ENCODE results near the gene ZNF488. TPM values are rescaled to one million over a fixed set of nuclear protein-coding genes. Genes with fewer than 3 reads are reported as not detected.
"Not testable (repeated sequence)": the region's sequence is repeated elsewhere in the genome, so short reads cannot be mapped to it uniquely, and the experiment has no call there.

The ZNF488 gene
- total RNA-seq, 1 donor from 2014 or later = under 0.01 TPM

GRCh38 chr10:47420305-47421056 lies 36.4 kb upstream of the ZNF488 start:
- Histone ChIP-seq H3K36me3 (ENCODE audit: control insufficient read depth, insufficient read depth, low read length) (no peaks in the 10 kb centered on the region), H3K4me3 (ENCODE audit: low read depth, low read length) (no peak overlapping the region), H3K27me3 (ENCODE audit: control insufficient read depth, insufficient read depth, low read length) (no peaks in the 10 kb centered on the region)
- no peak for FAIRE-seq
- no peak for TF ChIP-seq CTCF (IDR thresholded peaks at IDR 0.05; ENCODE audit: insufficient read depth, low read length, severe bottlenecking)
- DNase-seq (ENCODE audit: low read depth) = no peak

GRCh38 chr10:47419421-47419820 lies 35.3 kb upstream of the ZNF488 start:
- no peaks in the 10 kb centered on the region for H3K27me3 ChIP-seq (ENCODE audit: control insufficient read depth, insufficient read depth, low read length)
- FAIRE-seq = no peak
- no peak for TF ChIP-seq CTCF (IDR thresholded peaks at IDR 0.05; ENCODE audit: insufficient read depth, low read length, severe bottlenecking)

GRCh38 chr10:47418966-47419365 lies 34.9 kb upstream of the ZNF488 start:
- H3K27me3 ChIP-seq (ENCODE audit: control insufficient read depth, insufficient read depth, low read length) = no peaks in the 10 kb centered on the region
- no peak overlapping the region for H3K4me3 ChIP-seq (ENCODE audit: low read depth, low read length)
- no peaks in the 10 kb centered on the region for H3K36me3 ChIP-seq (ENCODE audit: control insufficient read depth, insufficient read depth, low read length)
- FAIRE-seq = no peak
- TF ChIP-seq CTCF (IDR thresholded peaks at IDR 0.05; ENCODE audit: insufficient read depth, low read length, severe bottlenecking) = no peak
- DNase-seq (ENCODE audit: low read depth) = no peak

More at GRCh38 chr10:47419421-47419820, 35.3 kb upstream of the ZNF488 start:
- H3K4me3 ChIP-seq (ENCODE audit: low read depth, low read length) = no peak overlapping the region
- no peaks in the 10 kb centered on the region for H3K36me3 ChIP-seq (ENCODE audit: control insufficient read depth, insufficient read depth, low read length)
- DNase-seq (ENCODE audit: low read depth) = no peak

- no peak overlapping the region for H3K4me3 ChIP-seq (ENCODE audit: low read depth, low read length)
- DNase-seq (ENCODE audit: low read depth) (no peak), FAIRE-seq (no peak)
- no peaks in the 10 kb centered on the region for H3K36me3 ChIP-seq (ENCODE audit: control insufficient read depth, insufficient read depth, low read length)
- TF ChIP-seq CTCF (IDR thresholded peaks at IDR 0.05; ENCODE audit: insufficient read depth, low read length, severe bottlenecking) = no peak
- H3K27me3 ChIP-seq (ENCODE audit: control insufficient read depth, insufficient read depth, low read length) = no peaks in the 10 kb centered on the region
Observed at GRCh38 chr10:47418321-47418720, 34.2 kb upstream of the ZNF488 start.

- H3K4me3 ChIP-seq (ENCODE audit: low read depth, low read length); H3K36me3 ChIP-seq (ENCODE audit: control insufficient read depth, insufficient read depth, low read length); FAIRE-seq; H3K27me3 ChIP-seq (ENCODE audit: control insufficient read depth, insufficient read depth, low read length); DNase-seq (ENCODE audit: low read depth): not testable (repeated sequence)
Observed at GRCh38 chr10:47416305-47417218, 32.5 kb upstream of the ZNF488 start.

Data from bronchial epithelial cell (primary cell).